Coronary artery (tissue), 2 donors: Measurements from ENCODE around the gene GAN.
A peak's percentile ranks its signal among the peaks of the same experiment; 100 is the strongest.

ENCODE experiments used
- DNase-seq: peaks from one replicate; pipeline ENCODE4 v3.0.0-alpha.2; 2017; ENCODE audit warnings: low spot score
- H3K27ac ChIP-seq, 2 donors: fragments of 200-600 bp; sonication (generic); one replicate each; pipeline ENCODE4 v1.5.1; 2016 to 2019
- H3K4me3 ChIP-seq: fragments of 200-600 bp; sonication (generic); 2 replicates; pipeline ENCODE4 v1.5.1; 2016; ENCODE audit warnings: mild to moderate bottlenecking, moderate library complexity
- CTCF ChIP-seq: fragments of 200-600 bp; sonication (generic); IDR thresholded peaks from one replicate; pipeline ENCODE4 v1.5.1; 2019; ENCODE audit warnings: antibody characterized with exemption

Gene GAN

GRCh38 chr16:81353895-81354294 is 39.1 kb downstream of the GAN start:
- no peak for DNase-seq
- no peak for TF ChIP-seq CTCF
- Histone ChIP-seq H3K27ac (no peak overlapping the region), H3K4me3 (no peak overlapping the region)

GRCh38 chr16:81357711-81358260 is 43.0 kb downstream of the GAN start:
- no peak for DNase-seq
- H3K27ac ChIP-seq: no peak overlapping the region
- no peak for TF ChIP-seq CTCF
- H3K4me3 ChIP-seq: no peak overlapping the region

GRCh38 chr16:81358860-81359259 is 44.1 kb downstream of the GAN start:
- H3K4me3 ChIP-seq: no peak overlapping the region
- H3K27ac ChIP-seq: no peak overlapping the region
- TF ChIP-seq CTCF: no peak
- DNase-seq: no peak

- H3K4me3 ChIP-seq: no peak overlapping the region
- no peak for TF ChIP-seq CTCF
- H3K27ac ChIP-seq: no peak overlapping the region
- no peak for DNase-seq
Observed at GRCh38 chr16:81360135-81360534, 45.4 kb downstream of the GAN start.

- DNase-seq: no peak
- TF ChIP-seq CTCF: no peak
- H3K27ac ChIP-seq: no peak overlapping the region
- H3K4me3 ChIP-seq: no peak overlapping the region
Observed at GRCh38 chr16:81365731-81366130, 51.0 kb downstream of the GAN start.

- TF ChIP-seq CTCF: peak; percentile 46
- Histone ChIP-seq H3K27ac (no peak overlapping the region), H3K4me3 (no peak overlapping the region)
- no peak for DNase-seq
Observed at GRCh38 chr16:81366316-81366932, 51.7 kb downstream of the GAN start.

GRCh38 chr16:81367821-81368220 is 53.1 kb downstream of the GAN start:
- no peak for TF ChIP-seq CTCF
- Histone ChIP-seq H3K27ac (no peak overlapping the region), H3K4me3 (no peak overlapping the region)
- DNase-seq: no peak
